GM12878 (cell line): ENCODE measurements around the gene IQCC. TPM values are rescaled to one million over a fixed set of nuclear protein-coding genes. Genes with fewer than 3 reads are reported as not detected.

Experiments
- BCL11A ChIP-seq: IDR thresholded peaks from 2 replicates; pipeline ENCODE4 v1.6.1; 2011; ENCODE audit warnings: low read depth, low read length
- BCLAF1 ChIP-seq: fragments of 450-650 bp; IDR thresholded peaks from 2 replicates; pipeline ENCODE4 v1.6.1; 2017; ENCODE audit warnings: antibody characterized with exemption, mild to moderate bottlenecking, moderate library complexity
- CEBPB ChIP-seq, 2 experiments: fragments of 150-350 bp in 1 of 2; IDR thresholded peaks; 2 replicates each; pipeline ENCODE4 v1.6.1; 2012 to 2014; ENCODE audit warnings: low read depth in 2 of 2, low read length in 2 of 2, borderline replicate concordance in 1 of 2, inconsistent platforms in 1 of 2
- CREB1 ChIP-seq: IDR thresholded peaks from 2 replicates; pipeline ENCODE4 v1.6.1; 2012; ENCODE audit warnings: low read depth, mild to moderate bottlenecking, inconsistent platforms
- E4F1 ChIP-seq: fragments of 450-650 bp; IDR thresholded peaks from 2 replicates; pipeline ENCODE4 v1.6.1; 2018; ENCODE audit warnings: borderline replicate concordance, mild to moderate bottlenecking; ENCODE audit not compliant: partially characterized antibody
- HDGF ChIP-seq: fragments of 450-650 bp; IDR thresholded peaks from 2 replicates; pipeline ENCODE4 v1.6.1; 2016; ENCODE audit warnings: antibody characterized with exemption
- IRF3 ChIP-seq: fragments of 450-650 bp; IDR thresholded peaks from 2 replicates; pipeline ENCODE4 v1.6.1; 2014; ENCODE audit warnings: mild to moderate bottlenecking
- KDM1A ChIP-seq: fragments of 200-600 bp; sonication (generic); IDR thresholded peaks from 2 replicates; pipeline ENCODE4 v1.6.1; 2016; ENCODE audit warnings: borderline replicate concordance
- NR2C1 ChIP-seq: fragments of 450-650 bp; IDR thresholded peaks from 2 replicates; pipeline ENCODE4 v1.6.1; 2017; ENCODE audit warnings: antibody characterized with exemption, mild to moderate bottlenecking, moderate library complexity
- SREBF2 ChIP-seq: IDR thresholded peaks from 2 replicates; pipeline ENCODE4 v1.6.1; 2012; ENCODE audit warnings: mild to moderate bottlenecking, low read length
- TBL1XR1 ChIP-seq: IDR thresholded peaks from 2 replicates; pipeline ENCODE4 v1.6.1; 2012; ENCODE audit warnings: low read depth, low read length, improper control_type of control experiment
- ZBTB40 ChIP-seq: fragments of 450-650 bp; IDR thresholded peaks from 2 replicates; pipeline ENCODE4 v1.6.1; 2016; ENCODE audit warnings: mild to moderate bottlenecking, moderate library complexity, borderline replicate concordance
- ZNF687 ChIP-seq: fragments of 450-650 bp; IDR thresholded peaks from 2 replicates; pipeline ENCODE4 v1.6.1; 2017; ENCODE audit warnings: mild to moderate bottlenecking, moderate library complexity
- ZZZ3 ChIP-seq: IDR thresholded peaks from 2 replicates; pipeline ENCODE4 v1.6.1; 2011; ENCODE audit warnings: low read depth; ENCODE audit not compliant: control insufficient read depth, insufficient read length
- polyA plus RNA-seq, 11 experiments: library from polyadenylated mRNA; depleted of rRNA in 4 of 11; unstranded in 6 of 11; stranded (reverse) in 5 of 11; fragments of >200 nt; fragmentation: Nextera tagmentation in 4 of 11; fragmentation: Illumina TruSeq in 1 of 11; extraction: Ambion mirVana in 4 of 11; extraction: Trizol in 1 of 11; gene quantifications; 1 replicate in 1 of 11; 2 replicates in 10 of 11; pipeline versions ENCODE4 v1.2.1 to v1.2.3, GENCODE V29; 2011 to 2016; ENCODE audit warnings: inconsistent platforms in 2 of 11, missing spikeins in 2 of 11, low read depth in 1 of 11
- total RNA-seq, 4 experiments: library from RNA; depleted of rRNA in 3 of 4; stranded (reverse); fragments of >200 nt in 3 of 4; fragmentation: Illumina TruSeq in 1 of 4; extraction: Trizol in 1 of 4; gene quantifications; 2 replicates each; pipeline versions ENCODE4 v1.2.1 to v1.2.3, GENCODE V29; 2013 to 2021

Gene IQCC
- total and polyA plus RNA-seq, 10 of the 15 experiments (the other 5 are each of a cell fraction or from before 2014, with no cell fraction given) = 2.1 to 6.8 (median 4.9) TPM

GRCh38 chr1:32249831-32250525, 44.5 kb downstream of the IQCC start (continued):
- TF ChIP-seq CEBPB (IDR thresholded peaks at IDR 0.05; ENCODE audit: borderline replicate concordance in 1 of 2, low read depth in 2 of 2, low read length in 2 of 2) = no peak
- peak; percentile 72 for TF ChIP-seq BCL11A
- TF ChIP-seq TBL1XR1 = no peak
- TF ChIP-seq SREBF2 = no peak
- no peak for TF ChIP-seq ZZZ3
- TF ChIP-seq HDGF = peak; percentile 92
- TF ChIP-seq ZNF687 = peak; percentile 84
- no peak for TF ChIP-seq CREB1
- TF ChIP-seq IRF3 = no peak
- no peak for TF ChIP-seq KDM1A
- TF ChIP-seq NR2C1 = no peak
- no peak for TF ChIP-seq BCLAF1
- TF ChIP-seq ZBTB40 = peak; percentile 53; the same call in 1 of the 2 replicates
- no peak for TF ChIP-seq E4F1
